Measurements from ENCODE around the gene KRTAP5-3.

The KRTAP5-3 gene

GRCh38 chr11:1564535-1565172 is 43.6 kb downstream of the KRTAP5-3 start:
- no peak overlapping the region for H3K4me3 Mint-ChIP-seq
- no peak overlapping the region for H3K27ac Mint-ChIP-seq
- no peaks in the 10 kb centered on the region for H3K36me3 Mint-ChIP-seq
- ATAC-seq (replicated peaks) (no peak), DNase-seq (no peak)
- H3K9me3 Mint-ChIP-seq: no peaks in the 10 kb centered on the region
- H3K27me3 Mint-ChIP-seq: peaks cover 35 to 91% of the 10 kb centered on the region in 2 donors
- H3K4me1 Mint-ChIP-seq: peaks cover 3 to 12% of the 10 kb centered on the region in 2 donors

GRCh38 chr11:1563697-1564534 is 44.3 kb downstream of the KRTAP5-3 start:
- no peaks in the 10 kb centered on the region for H3K9me3 Mint-ChIP-seq
- no peak overlapping the region for H3K4me3 Mint-ChIP-seq
- H3K36me3 Mint-ChIP-seq: no peaks in the 10 kb centered on the region
- DNase-seq: no peak
- ATAC-seq (replicated peaks): no peak
- peaks cover 37 to 91% of the 10 kb centered on the region in 2 donors for H3K27me3 Mint-ChIP-seq
- peaks cover 3 to 14% of the 10 kb centered on the region in 2 donors for H3K4me1 Mint-ChIP-seq
- H3K27ac Mint-ChIP-seq: no peak overlapping the region

- Mint-ChIP-seq H3K27ac (no peak overlapping the region), H3K36me3 (no peaks in the 10 kb centered on the region), H3K9me3 (no peaks in the 10 kb centered on the region), H3K4me1 (peaks cover 3 to 13% of the 10 kb centered on the region in 2 donors), H3K4me3 (no peak overlapping the region), H3K27me3 (peaks cover 37 to 89% of the 10 kb centered on the region in 2 donors)
- DNase-seq (no peak), ATAC-seq (replicated peaks) (no peak)
Observed at GRCh38 chr11:1563149-1563638, 45.1 kb downstream of the KRTAP5-3 start.

GRCh38 chr11:1562469-1563148 is 45.7 kb downstream of the KRTAP5-3 start:
- H3K4me3 Mint-ChIP-seq: no peak overlapping the region
- DNase-seq (no peak), ATAC-seq (replicated peaks) (no peak)
- H3K27me3 Mint-ChIP-seq: peaks cover 41 to 89% of the 10 kb centered on the region in 2 donors
- no peaks in the 10 kb centered on the region for H3K9me3 Mint-ChIP-seq
- H3K36me3 Mint-ChIP-seq: no peaks in the 10 kb centered on the region
- no peak overlapping the region for H3K27ac Mint-ChIP-seq
- H3K4me1 Mint-ChIP-seq: peaks cover 3 to 13% of the 10 kb centered on the region in 2 donors

- Mint-ChIP-seq H3K27ac (no peak overlapping the region), H3K27me3 (peaks cover 40 to 86% of the 10 kb centered on the region in 2 donors), H3K36me3 (no peaks in the 10 kb centered on the region), H3K4me1 (peaks cover 3 to 13% of the 10 kb centered on the region in 2 donors), H3K9me3 (no peaks in the 10 kb centered on the region), H3K4me3 (no peak overlapping the region)
- DNase-seq (no peak), ATAC-seq (replicated peaks) (no peak)
Observed at GRCh38 chr11:1561955-1562354, 46.3 kb downstream of the KRTAP5-3 start.

GRCh38 chr11:1561266-1561665 is 47.0 kb downstream of the KRTAP5-3 start:
- Mint-ChIP-seq H3K9me3 (no peaks in the 10 kb centered on the region), H3K4me3 (no peak overlapping the region), H3K4me1 (peaks cover 3 to 13% of the 10 kb centered on the region in 2 donors), H3K36me3 (no peaks in the 10 kb centered on the region), H3K27me3 (peaks cover 38 to 79% of the 10 kb centered on the region in 2 donors), H3K27ac (no peak overlapping the region)
- no peak for DNase-seq
- no peak for ATAC-seq (replicated peaks)

GRCh38 chr11:1560649-1561251 is 47.5 kb downstream of the KRTAP5-3 start:
- no peaks in the 10 kb centered on the region for H3K36me3 Mint-ChIP-seq
- H3K9me3 Mint-ChIP-seq: no peaks in the 10 kb centered on the region
- H3K27me3 Mint-ChIP-seq: peaks cover 37 to 77% of the 10 kb centered on the region in 2 donors
- H3K4me3 Mint-ChIP-seq: no peak overlapping the region
- ATAC-seq (replicated peaks) (no peak), DNase-seq (no peak)
- peaks cover 3 to 13% of the 10 kb centered on the region in 2 donors for H3K4me1 Mint-ChIP-seq
- H3K27ac Mint-ChIP-seq: no peak overlapping the region

GRCh38 chr11:1560002-1560648 is 48.1 kb downstream of the KRTAP5-3 start:
- H3K4me3 Mint-ChIP-seq: no peak overlapping the region
- no peaks in the 10 kb centered on the region for H3K36me3 Mint-ChIP-seq
- H3K27me3 Mint-ChIP-seq: peaks cover 37 to 77% of the 10 kb centered on the region in 2 donors
- DNase-seq (no peak), ATAC-seq (replicated peaks) (no peak)
- H3K9me3 Mint-ChIP-seq: no peaks in the 10 kb centered on the region
- H3K4me1 Mint-ChIP-seq: peaks cover 3 to 13% of the 10 kb centered on the region in 2 donors
- H3K27ac Mint-ChIP-seq: no peak overlapping the region

GRCh38 chr11:1559111-1559951 is 48.9 kb downstream of the KRTAP5-3 start:
- ATAC-seq (replicated peaks): peak; percentile 68 to 75
- Mint-ChIP-seq H3K9me3 (no peaks in the 10 kb centered on the region), H3K36me3 (no peaks in the 10 kb centered on the region), H3K4me1 (peaks cover 3 to 13% of the 10 kb centered on the region in 2 donors), H3K27ac (no peak overlapping the region), H3K27me3 (peaks cover 41 to 80% of the 10 kb centered on the region in 2 donors), H3K4me3 (no peak overlapping the region)
- no peak for DNase-seq

- H3K27ac Mint-ChIP-seq: no peak overlapping the region
Observed at GRCh38 chr11:1558775-1559110, 49.5 kb downstream of the KRTAP5-3 start.

GRCh38 chr11:1557904-1558774 is 50.1 kb downstream of the KRTAP5-3 start:
- Mint-ChIP-seq H3K9me3 (no peaks in the 10 kb centered on the region), H3K27me3 (peaks cover 46 to 80% of the 10 kb centered on the region in 2 donors), H3K4me1 (peaks cover 3 to 13% of the 10 kb centered on the region in 2 donors), H3K27ac (no peak overlapping the region), H3K4me3 (no peak overlapping the region), H3K36me3 (no peaks in the 10 kb centered on the region)
- DNase-seq (no peak), ATAC-seq (replicated peaks) (no peak)

More at GRCh38 chr11:1558775-1559110, 49.5 kb downstream of the KRTAP5-3 start:
- Mint-ChIP-seq H3K36me3 (no peaks in the 10 kb centered on the region), H3K4me3 (no peak overlapping the region), H3K9me3 (no peaks in the 10 kb centered on the region), H3K27me3 (peaks cover 47 to 80% of the 10 kb centered on the region in 2 donors), H3K4me1 (peaks cover 3 to 13% of the 10 kb centered on the region in 2 donors)
- ATAC-seq (replicated peaks) (peak in 1 of 2 donors; percentile 14), DNase-seq (no peak)

All from stimulated activated naive B cell treated with anti-CD40 and anti-IgM and Interleukin-4, amounts not matched to agents 10 μg/mL and 1 μg/mL and 100 μg/mL, for 72 hours (primary cell).